Esophagus muscularis mucosa (tissue), 4 donors: Measurements from ENCODE around the gene COL4A1.

ENCODE experiments used
- EP300 ChIP-seq: sonication (generic); formaldehyde crosslinking; IDR thresholded peaks from one replicate; pipeline ENCODE4 v1.6.1; 2017; ENCODE audit warnings: antibody characterized with exemption
- POLR2A ChIP-seq: fragments of 450-650 bp; IDR thresholded peaks from one replicate; pipeline ENCODE4 v1.6.1; 2017; ENCODE audit warnings: antibody characterized with exemption, moderate library complexity, mild to moderate bottlenecking, low read depth
- TF ChIP-seq, protein P1 (sequence below), 3 experiments: fragments of 200-600 bp in 2 of 3; fragments of 450-650 bp in 1 of 3; sonication (generic) in 2 of 3; IDR thresholded peaks; one replicate each; pipeline ENCODE4 v1.5.1; 2017 to 2019; ENCODE audit warnings: antibody characterized with exemption in 3 of 3, mild to moderate bottlenecking in 2 of 3, moderate library complexity in 1 of 3

DNA sequence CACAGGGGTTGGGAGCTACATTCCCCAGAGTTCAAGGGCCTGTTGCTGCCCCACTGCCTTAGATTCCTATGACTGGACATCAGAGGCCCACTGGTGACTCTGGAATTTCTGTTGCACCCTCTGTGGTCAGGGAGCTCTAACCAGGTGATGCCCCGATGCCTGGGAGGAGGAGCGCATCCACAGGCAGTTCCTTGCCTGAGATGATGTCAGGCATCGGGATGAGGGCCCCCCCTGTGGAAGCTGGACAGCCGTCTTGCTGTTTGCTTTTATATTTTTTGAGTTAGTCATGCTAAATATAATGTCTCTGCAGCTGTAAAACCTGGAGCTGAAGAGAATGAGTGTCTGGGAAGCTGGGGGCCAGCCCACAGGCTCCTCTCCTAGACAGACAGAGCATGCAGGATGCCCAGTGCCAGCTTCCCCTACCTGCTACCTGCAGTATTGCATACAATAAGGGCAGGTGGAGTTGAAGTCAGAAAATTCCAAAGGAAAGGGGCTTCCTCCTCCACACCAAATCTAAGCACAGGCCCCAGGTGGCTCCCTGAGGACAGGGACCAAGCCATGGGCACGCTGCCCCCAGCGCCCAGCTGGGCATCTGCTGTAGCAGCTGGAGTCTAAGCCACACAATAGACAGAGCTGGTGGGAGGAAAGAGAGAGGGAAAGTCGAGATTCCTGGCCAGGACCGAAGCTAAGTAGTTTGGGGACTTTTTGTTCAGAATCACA lies 16.4 kb upstream of the COL4A1 start:
- TF ChIP-seq POLR2A: no peak
- no peak for TF ChIP-seq EP300
- TF ChIP-seq, protein P1, sequence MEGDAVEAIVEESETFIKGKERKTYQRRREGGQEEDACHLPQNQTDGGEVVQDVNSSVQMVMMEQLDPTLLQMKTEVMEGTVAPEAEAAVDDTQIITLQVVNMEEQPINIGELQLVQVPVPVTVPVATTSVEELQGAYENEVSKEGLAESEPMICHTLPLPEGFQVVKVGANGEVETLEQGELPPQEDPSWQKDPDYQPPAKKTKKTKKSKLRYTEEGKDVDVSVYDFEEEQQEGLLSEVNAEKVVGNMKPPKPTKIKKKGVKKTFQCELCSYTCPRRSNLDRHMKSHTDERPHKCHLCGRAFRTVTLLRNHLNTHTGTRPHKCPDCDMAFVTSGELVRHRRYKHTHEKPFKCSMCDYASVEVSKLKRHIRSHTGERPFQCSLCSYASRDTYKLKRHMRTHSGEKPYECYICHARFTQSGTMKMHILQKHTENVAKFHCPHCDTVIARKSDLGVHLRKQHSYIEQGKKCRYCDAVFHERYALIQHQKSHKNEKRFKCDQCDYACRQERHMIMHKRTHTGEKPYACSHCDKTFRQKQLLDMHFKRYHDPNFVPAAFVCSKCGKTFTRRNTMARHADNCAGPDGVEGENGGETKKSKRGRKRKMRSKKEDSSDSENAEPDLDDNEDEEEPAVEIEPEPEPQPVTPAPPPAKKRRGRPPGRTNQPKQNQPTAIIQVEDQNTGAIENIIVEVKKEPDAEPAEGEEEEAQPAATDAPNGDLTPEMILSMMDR (IDR thresholded peaks at IDR 0.05): peak in 1 of 3 experiments; percentile 10
